Left forelimb (tissue), 1 donor: ENCODE data around the gene INTS11.
"Not testable (repeated sequence)": the region's sequence is repeated elsewhere in the genome, so short reads cannot be mapped to it uniquely, and the experiment has no call there.

Experiments
- DNase-seq: peaks from one replicate; pipeline ENCODE4 v3.0.0-alpha.2; 2018; ENCODE audit warnings: low spot score

INTS11 gene

DNA sequence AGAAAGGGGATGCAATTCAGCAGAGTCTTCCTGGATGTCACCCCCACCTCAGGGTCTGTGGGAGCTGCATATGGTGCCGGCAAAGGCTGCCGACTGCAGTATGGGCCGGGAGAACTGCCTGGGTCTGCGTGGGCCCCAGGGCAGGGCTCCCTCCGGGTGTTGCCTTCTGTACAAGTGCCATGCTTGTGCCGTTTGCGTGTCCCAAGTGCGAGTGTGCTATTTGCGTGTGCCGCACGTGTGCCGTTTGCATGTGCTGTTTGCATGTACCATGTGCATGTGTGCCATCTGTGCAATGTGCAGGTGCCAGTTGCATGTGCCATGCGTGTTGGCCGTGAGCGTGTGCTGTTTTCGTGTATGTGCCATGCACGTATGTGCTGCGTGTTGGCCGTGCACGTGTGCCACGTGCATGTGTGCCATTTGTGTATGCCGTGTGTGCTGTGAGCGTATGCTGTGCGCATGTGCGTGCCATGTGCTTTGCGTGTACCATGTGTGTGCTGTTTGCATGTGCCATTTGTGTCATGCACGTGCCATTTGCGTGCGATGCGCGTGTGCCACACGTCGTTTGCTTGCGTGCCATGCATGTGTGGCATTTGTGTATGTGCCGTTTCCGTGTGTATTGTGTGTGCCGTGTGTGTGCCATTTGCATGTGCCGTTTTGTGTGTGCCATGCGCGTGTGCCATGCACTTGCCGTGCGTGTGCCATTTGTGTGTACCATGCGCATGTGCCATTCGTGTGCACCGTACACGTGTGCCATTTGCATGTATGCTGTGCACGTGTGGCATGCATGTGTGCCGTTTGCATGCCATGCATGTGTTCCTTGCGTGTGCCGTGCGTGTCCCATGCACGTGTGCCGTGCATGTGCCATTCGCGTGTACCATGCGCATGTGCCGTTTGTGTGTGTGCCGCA is 5.1 kb upstream of the INTS11 start:
- DNase-seq: no peak

DNA sequence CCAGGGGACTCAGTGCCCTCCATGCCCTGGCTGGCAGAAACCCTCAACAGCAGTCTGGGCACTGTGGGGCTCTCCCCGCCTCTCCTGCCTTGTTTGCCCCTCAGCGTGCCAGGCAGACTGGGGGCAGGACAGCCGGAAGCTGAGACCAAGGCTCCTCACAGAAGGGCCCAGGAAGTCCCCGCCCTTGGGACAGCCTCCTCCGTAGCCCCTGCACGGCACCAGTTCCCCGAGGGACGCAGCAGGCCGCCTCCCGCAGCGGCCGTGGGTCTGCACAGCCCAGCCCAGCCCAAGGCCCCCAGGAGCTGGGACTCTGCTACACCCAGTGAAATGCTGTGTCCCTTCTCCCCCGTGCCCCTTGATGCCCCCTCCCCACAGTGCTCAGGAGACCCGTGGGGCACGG is 3.8 kb upstream of the INTS11 start:
- no peak for DNase-seq

DNA sequence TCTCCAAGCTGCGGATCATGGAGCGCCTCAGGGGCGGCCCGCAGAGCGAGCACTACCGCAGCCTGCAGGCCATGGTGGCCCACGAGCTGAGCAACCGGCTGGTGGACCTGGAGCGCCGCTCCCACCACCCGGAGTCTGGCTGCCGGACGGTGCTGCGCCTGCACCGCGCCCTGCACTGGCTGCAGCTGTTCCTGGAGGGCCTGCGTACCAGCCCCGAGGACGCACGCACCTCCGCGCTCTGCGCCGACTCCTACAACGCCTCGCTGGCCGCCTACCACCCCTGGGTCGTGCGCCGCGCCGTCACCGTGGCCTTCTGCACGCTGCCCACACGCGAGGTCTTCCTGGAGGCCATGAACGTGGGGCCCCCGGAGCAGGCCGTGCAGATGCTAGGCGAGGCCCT is 2.8 kb upstream of the INTS11 start:
- no peak for DNase-seq

DNA sequence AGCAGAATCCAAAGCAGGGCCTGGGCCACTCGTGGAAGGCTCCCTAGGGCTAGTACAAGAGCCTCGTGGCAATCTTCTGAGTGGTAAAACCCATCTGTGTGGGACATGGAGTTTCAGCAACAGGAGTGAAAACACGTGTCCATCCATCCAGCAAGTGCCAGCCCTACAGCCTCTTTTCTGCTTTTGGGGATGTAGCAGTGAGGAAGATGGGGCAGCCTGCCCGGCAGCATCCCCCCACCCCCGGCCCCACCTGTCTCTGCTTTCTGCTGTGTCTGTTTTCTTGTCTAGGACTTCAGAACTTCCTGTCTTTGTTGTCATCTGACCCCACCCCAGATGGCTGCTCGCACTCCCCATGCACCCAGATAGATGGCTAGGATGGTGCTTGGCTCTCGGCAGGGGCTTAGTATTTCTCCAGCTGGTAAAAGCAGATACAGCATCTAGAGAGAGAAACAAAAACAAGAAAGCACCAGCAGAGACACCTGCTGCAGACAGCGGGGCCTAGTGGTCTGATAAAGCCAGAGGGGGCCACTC is 1.7 kb upstream of the INTS11 start:
- DNase-seq: no peak

DNA sequence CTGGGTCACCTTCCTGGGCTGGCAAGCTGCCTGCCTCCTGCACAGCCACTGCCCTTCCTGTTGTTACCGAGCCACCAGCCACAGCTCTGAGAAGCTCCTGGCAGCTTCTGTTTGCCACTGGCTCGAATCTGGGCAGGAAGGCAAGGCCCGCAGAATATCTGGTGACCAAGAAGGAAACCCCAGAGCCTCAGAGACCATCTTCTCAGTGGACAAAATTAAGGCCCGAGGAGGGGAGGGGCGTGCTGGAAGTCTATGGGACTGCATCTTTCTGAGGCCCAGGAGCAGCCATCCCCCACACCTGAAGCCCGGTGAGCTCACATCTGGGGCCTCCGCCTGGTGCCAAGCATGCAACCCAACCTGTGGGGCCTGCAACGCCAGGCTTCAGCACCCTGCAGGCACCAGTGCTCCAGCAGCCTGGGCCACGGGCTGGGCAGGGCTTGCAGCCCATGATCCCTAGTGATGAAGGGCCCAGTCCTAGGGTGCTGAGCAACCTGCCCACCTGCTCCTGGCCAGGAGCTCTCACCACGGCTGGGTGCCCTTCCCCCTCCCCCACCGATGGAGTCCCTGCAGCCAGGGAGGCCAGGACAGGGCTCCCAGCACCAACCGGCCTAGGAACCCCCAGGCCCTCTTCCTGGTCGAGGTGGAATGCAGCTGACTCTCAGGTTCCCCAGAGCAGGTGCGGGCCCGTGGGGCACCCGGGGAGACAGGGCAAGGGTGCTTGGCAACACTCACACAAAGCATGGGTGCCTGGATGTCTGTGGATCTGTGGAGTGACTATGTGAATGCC is 1.0 kb upstream of the INTS11 start:
- no peak for DNase-seq

DNA sequence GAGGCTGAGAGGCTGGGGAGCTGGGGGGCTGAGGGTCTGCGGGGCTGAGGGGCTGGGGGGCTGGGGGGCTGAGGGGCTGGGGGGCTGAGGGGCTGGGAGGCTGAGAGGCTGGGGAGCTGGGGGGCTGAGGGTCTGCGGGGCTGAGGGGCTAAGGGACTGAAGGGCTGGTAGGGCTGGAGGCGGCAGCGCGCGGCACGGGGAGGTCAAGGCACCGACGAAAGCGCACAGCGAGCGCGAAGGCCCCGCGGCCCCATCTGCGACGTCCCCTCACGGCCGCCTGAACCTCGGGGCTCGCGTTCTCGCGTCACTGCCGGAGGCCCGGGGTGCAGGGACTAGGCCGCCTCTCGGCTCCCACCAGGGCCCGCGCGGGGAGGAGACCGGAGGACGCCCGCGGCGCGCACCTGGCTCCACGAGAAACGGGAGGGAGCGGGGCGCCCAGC is 356 bp downstream of the INTS11 start:
- no peak for DNase-seq

DNA sequence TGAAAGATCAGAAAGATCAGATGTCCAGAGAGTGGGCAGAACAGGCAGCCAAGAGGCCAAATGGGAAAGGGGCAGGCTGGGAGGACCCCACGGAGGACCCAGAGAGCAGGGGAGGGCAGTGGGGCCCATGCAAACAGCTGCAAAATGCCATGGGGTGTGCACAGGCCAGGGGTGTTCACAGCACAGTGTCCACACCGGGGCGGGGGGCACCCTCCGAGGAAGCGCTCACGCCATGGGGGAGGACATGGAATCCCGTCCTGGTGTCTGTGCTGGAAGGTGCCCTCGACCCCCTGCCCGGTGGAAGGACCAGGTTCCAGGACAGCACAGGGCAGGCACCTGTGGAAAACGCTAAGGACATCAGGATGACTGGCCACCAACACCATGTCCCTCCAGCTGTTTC is 1.5 kb downstream of the INTS11 start:
- DNase-seq: no peak

DNA sequence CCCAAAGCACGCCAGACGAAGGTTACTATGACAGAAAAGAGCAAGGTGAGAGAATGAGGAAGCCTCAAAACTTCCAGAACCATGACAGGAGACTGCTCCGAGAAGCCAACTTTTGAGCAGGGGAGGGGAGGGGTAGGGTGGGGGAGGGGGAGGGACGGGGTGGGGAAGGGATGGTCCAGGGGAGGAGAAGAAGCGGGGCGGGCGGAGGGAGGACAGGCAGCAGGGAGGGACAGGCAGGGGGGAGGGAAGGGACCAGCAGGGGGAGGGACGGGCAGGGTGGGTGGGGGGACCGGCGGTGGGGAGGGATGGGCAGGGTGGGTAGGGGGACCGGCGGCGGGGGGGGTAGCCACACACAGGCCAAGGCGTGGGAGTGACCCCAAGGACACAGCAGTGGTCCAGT is 2.0 kb downstream of the INTS11 start:
- no peak for DNase-seq

DNA sequence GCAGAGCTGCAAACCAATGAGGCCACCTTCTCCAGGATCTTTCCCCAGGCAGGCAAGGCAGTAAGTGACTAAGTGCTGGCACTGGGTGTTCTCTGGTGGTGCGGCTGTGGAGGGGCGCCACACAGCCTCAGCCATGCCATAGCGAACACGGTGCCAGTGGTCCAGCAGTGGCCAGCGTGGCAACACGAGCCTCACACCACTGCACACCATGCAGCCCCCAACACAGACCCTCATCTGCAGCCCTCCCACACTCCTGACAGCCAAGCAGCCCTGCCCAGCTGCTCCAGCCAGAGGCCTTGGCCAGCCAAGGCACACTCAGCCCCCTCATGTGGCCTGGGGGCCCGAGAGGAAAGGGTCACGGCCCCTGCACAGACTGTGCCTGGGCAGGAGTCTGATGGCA is 3.0 kb downstream of the INTS11 start:
- no peak for DNase-seq

DNA sequence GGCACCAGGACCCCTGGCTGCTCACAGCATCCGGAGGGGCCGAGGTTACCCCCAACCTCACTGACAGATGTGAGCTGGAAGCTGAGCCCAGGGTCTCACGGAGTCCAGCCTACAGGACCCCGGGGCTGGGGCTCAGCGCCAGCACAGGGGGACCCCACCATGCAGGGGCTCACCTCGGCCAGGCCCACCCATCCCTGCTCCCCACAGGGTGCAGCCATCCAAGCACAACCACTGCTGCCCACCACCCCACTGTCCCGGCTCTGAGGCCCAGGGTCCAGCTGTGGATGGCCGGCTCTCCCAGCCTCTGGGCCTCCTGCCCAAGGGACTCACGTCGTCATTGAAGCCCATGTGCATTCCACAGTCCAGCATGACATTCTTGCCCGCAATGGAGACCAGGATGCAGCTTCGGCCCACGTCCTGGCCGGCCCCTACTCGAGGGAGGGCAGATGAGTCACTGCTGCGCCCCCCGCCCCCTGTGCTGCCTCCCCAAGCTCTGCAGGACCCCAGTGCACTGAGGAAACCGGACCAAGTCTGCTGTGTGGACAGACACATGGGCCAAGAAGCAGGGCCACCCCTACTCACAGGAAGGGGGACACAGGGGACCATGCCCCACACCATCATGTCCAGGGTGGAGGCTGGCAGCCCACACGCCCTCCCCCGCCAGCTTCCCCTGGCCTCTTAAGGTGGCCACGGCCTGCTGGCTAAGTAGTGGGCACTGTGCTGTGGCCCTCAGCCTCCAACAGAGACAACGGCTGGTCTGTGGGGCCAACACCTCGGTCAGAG is 3.6 kb downstream of the INTS11 start:
- DNase-seq: no peak

DNA sequence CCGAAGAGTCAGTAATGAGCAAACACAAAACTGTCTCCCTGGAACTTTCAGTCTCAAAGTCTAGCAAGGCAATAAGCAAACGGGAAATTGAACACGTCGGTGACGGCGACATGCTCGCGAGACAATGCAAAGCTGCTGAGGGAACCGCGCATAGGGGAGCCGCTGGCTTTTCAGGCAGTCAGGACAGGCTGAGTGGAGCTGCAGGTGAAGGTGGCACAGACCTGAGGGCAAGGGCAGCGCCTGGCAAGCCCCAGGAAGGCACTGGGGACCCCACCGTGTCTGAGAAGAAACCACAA is 4.9 kb downstream of the INTS11 start:
- DNase-seq: no peak

DNA sequence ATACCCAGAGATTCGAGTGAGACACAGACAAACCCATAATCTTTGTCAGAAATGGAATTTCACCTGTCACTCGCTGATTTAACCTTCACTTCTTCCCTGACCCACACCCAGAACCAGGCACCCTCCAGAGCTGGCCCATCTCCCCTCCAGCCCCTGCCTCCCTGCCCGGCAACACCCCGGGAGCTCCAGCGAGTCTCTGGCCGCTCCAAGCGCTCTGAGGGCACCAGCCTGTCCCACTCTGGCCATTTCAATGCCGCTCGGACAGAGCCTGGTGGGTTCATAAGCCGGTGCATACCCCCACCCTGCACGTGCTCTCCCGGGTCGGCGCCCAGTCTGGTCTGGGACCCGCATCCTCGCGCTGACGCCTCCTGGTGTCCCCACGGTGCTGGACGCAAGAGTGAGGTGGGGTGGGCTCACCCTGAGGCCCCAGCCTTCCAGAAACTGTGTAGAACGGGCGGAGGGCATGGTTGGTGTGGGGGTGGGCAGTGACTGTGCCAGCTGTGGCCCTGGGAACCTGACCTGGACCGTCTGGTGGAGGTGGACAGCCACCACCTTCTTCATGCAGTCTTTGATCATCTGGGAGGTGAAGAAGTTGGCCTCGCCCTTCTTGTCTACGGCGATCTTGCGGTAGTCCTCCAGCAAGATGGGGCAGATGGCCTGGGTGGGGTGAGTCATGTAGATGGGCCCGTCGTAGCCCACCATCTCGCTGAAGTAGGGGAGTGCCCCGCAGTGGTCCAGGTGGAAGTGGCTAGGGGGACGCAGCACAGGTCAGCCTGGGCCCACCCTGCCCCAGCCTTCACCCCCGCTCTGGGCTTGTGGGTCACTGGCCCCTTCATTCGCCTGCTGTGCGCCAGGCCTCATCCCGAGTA is 5.4 kb downstream of the INTS11 start:
- DNase-seq: no peak

DNA sequence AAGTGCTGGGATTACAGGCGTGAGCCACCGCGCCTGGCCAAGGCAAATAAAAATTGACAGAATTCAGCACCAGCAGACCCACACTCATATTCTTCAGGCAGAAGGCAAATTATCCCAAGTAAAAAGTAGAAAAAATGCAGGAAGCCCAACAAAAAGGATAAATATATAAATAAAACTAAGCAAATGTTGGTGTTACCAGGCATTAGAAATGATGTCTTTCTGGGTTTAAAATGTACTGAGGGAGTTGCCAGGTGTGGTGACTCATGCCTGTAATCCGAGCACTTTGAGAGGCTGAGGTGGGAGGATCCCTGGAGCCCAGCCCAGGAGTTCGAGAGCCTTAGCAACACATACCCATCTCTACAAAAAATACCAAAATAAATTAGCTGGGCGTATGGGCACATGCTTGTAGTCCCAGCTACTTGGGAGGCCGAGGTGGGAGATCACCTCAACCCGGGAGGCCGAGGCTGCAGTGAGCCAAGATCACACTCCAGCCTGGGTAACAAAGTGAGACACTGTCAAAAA is 6.3 kb downstream of the INTS11 start:
- no peak for DNase-seq

DNA sequence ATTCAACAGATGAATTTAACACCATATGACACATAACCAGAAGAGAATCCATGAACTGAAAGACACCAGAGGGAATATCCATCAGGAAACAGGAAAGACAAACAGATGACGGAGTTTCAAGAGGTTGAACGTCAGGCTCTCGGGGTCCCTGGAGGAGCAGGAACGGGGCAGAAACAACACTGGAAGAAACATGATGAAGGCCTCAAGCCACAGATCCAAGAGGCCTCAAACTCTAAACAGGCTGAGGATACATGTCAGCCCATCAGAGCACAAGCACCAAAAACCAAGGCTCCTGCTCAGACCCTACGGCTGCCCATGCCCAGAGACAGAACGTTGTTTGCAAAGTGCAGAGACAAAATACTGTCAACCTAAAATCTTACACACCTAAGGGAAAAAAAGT is 7.0 kb downstream of the INTS11 start:
- no peak for DNase-seq

DNA sequence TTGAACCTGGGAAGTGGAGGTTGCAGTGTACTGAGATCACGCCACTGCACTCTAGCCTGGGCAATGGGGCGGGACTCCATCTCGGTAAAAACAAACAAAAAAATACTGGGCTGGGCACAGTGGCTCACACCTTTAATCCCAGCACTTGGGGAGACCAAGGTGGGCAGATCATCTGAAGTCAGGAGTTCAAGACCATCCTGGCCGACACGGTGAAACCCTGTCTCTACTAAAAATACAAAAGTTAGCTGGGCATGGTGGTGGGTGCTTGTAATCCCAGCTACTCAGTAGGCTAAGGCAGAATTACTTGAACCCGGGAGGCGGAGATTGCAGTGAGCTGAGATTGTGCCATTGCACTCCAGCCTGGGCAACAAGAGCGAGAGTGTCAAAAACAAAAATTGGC is 8.3 kb downstream of the INTS11 start:
- DNase-seq: not testable (repeated sequence)

DNA sequence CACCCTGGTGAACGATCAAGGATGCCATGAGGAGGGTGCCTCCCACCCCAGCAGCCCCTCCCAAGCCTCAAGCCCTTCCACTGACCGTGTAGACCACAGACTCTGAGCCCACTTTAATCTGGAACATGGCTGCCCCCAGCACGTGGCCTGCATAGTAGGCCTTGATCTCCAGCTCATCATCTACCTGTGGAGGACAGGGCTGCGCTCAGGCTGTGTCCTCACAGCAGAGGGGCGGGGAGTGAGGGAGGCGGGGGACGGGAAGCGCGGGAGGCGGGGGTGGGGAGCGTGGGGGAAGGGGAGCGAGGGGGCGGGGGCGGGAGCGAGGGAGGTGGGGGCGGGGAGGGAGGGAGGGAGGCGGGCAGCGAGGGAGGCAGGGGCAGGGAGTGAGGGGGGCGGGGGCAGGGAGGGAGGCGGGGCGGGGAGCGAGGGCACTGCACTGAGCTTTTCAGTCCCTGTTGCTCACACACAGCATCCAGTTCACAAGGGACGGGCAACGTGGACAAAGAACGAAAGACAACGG is 9.0 kb downstream of the INTS11 start:
- DNase-seq: no peak

DNA sequence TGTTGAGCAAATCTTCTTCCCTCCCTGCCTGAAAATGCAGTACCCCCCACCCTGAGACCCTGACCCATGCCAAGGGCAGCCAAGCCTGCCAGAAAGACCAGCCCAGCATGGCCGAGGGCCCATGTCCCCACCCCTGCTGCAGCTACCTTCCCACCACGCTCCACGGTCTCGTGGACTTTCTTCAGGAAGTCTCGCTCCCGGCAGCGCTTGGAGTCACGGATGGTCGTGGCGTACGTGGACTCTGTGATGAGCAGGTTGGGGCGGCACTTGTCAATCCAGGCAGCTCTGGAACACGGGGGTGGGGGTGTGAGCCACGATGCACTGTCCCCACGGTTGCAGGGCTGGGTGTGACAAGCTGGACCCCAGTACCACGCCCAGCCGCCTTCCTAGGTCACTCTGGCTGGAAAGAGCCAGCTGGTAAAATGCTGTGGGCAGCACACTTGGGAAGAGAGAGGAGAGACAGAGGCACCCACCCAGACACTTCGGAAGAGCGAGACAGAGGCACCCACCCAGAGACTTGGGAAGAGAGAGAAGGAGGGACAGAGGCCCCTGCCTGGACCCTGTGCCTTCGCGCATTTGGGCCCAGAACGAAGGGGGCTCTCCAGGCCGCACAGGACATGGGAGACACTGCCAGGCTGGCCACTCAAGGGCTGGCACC is 9.7 kb downstream of the INTS11 start:
- no peak for DNase-seq

DNA sequence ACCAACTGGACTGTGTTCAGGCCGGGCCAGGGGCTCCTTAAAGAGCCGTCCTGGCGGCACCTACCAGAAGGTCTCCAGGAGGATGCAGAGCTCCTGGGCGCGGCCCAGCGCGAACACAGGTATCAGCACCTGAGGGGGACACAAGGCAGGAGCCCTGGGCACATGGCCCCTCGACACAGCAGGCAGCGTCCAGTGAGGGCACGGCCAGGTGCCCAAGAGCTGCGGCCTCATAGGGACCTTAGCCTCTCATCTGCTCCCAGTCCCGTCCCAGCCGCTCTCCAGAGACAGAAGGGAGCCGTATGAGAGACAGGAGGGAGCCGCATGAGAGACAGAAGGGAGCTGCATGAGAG is 10.2 kb downstream of the INTS11 start:
- DNase-seq: no peak

DNA sequence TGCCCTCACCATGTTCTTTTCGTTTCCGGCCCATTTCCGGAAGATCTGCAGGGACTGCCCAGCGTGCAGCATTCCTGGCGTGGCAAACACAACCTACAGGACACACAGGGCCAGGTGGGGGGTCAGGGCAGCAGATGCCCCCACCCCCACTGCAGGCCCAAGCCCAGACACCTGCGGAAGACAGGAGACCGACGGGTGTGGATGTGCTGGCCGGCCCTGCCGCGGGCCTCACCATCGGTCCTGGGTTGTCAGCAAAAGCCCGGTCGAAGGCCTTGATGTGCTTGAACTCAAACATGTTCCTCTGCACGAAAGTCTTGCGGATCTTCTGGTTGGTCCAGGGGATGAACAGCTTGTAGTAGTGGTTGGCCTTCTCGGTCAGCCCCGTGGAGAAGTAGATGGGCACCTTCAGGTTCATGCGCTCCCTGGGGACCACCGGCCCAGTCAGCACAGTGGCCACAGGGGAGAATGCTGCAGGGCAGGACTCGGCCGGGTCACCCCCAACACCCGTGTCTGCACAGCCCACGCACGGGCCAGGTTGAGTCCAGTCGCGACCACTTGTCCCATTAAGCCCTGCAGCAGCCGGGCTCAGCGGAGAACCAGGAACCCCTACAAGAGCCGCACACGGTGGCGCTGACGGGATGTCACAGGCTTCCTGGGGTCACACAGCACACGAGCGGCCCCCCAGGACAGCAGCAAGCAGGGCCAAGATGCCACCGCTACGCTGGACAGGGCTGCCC is 10.8 kb downstream of the INTS11 start:
- no peak for DNase-seq
